HFF-Myc (cell line): ENCODE data around the gene CDCA4.

Experiments
- DNase-seq: peaks from one replicate; pipeline ENCODE4 v3.0.0-alpha.2; 2011; ENCODE audit warnings: low read depth; ENCODE audit errors: extremely low read depth
- H3K4me3 ChIP-seq: replicated peaks from 2 replicates; pipeline ENCODE4 v1.5.1; 2011; ENCODE audit warnings: low read depth, mild to moderate bottlenecking, control low read depth, low read length
- CTCF ChIP-seq: IDR thresholded peaks from 2 replicates; pipeline ENCODE4 v1.5.1; 2012; ENCODE audit warnings: mild to moderate bottlenecking, low read depth, low read length, control low read depth; ENCODE audit errors: missing control alignments

Gene CDCA4

GRCh38 chr14:105061428-105062047 lies 40.7 kb upstream of the CDCA4 start:
- no peak overlapping the region for H3K4me3 ChIP-seq
- DNase-seq = no peak
- TF ChIP-seq CTCF = no peak

GRCh38 chr14:105060751-105061427 lies 40.0 kb upstream of the CDCA4 start:
- TF ChIP-seq CTCF = no peak
- DNase-seq = no peak
- H3K4me3 ChIP-seq = no peak overlapping the region

GRCh38 chr14:105059925-105060565 lies 39.2 kb upstream of the CDCA4 start:
- DNase-seq = no peak
- no peak overlapping the region for H3K4me3 ChIP-seq
- no peak for TF ChIP-seq CTCF

- no peak overlapping the region for H3K4me3 ChIP-seq
- TF ChIP-seq CTCF = no peak
- DNase-seq = no peak
Observed at GRCh38 chr14:105059035-105059924, 38.4 kb upstream of the CDCA4 start.

GRCh38 chr14:105058521-105059034 lies 37.7 kb upstream of the CDCA4 start:
- DNase-seq = no peak
- no peak for TF ChIP-seq CTCF
- no peak overlapping the region for H3K4me3 ChIP-seq

GRCh38 chr14:105056303-105056831 lies 35.5 kb upstream of the CDCA4 start:
- H3K4me3 ChIP-seq = no peak overlapping the region
- TF ChIP-seq CTCF = no peak
- no peak for DNase-seq
